22Rv1 (cell line): ENCODE data around the gene GALNTL6.

Experiments
- ZFX ChIP-seq: fragments of 450-650 bp; IDR thresholded peaks from 2 replicates; pipeline ENCODE4 v1.6.1; 2017; ENCODE audit warnings: antibody characterized with exemption, borderline replicate concordance
- TF ChIP-seq, protein P1 (sequence below): fragments of 450-650 bp; IDR thresholded peaks from 2 replicates; pipeline ENCODE4 v1.5.1; 2017; ENCODE audit warnings: mild to moderate bottlenecking

- TF ChIP-seq, protein P1, sequence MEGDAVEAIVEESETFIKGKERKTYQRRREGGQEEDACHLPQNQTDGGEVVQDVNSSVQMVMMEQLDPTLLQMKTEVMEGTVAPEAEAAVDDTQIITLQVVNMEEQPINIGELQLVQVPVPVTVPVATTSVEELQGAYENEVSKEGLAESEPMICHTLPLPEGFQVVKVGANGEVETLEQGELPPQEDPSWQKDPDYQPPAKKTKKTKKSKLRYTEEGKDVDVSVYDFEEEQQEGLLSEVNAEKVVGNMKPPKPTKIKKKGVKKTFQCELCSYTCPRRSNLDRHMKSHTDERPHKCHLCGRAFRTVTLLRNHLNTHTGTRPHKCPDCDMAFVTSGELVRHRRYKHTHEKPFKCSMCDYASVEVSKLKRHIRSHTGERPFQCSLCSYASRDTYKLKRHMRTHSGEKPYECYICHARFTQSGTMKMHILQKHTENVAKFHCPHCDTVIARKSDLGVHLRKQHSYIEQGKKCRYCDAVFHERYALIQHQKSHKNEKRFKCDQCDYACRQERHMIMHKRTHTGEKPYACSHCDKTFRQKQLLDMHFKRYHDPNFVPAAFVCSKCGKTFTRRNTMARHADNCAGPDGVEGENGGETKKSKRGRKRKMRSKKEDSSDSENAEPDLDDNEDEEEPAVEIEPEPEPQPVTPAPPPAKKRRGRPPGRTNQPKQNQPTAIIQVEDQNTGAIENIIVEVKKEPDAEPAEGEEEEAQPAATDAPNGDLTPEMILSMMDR, result no peak
- no peak for TF ChIP-seq ZFX
Observed at GRCh38 chr4:172048666-172049065, 235.5 kb downstream of the GALNTL6 start.
